ENCODE measurements around the gene CZIB.
"Not testable (repeated sequence)": the region's sequence is repeated elsewhere in the genome, so short reads cannot be mapped to it uniquely, and the experiment has no call there.

CZIB gene

GRCh38 chr1:53238197-53239155 is 18.0 kb upstream of the CZIB start, which contains the start of gene MAGOH:
Gene MAGOH (minus strand): TSS chr1:53238518. CDS start chr1:53238448, 70 bp downstream.
- peak; percentile 80 to 91 for DNase-seq (ENCODE audit: low read depth in 2 of 2)

- DNase-seq (ENCODE audit: low read depth in 2 of 2), result no peak
These were observed 17.2 kb upstream of the CZIB start for GRCh38 chr1:53237638-53238037.

- DNase-seq (ENCODE audit: low read depth in 2 of 2), result no peak
These were observed 490 bp upstream of the CZIB start for GRCh38 chr1:53220962-53221286.

GRCh38 chr1:53219711-53220110 is 723 bp downstream of the CZIB start:
- no peak for DNase-seq (ENCODE audit: low read depth in 2 of 2)

GRCh38 chr1:53218201-53218600 is 2.2 kb downstream of the CZIB start:
- DNase-seq (ENCODE audit: low read depth in 2 of 2), result no peak

GRCh38 chr1:53214376-53214940 is 6.0 kb downstream of the CZIB start:
- DNase-seq (ENCODE audit: low read depth in 2 of 2), result no peak

GRCh38 chr1:53210954-53211353 is 9.5 kb downstream of the CZIB start:
- no peak for DNase-seq (ENCODE audit: low read depth in 2 of 2)

GRCh38 chr1:53210352-53210751 is 10.1 kb downstream of the CZIB start:
- no peak for DNase-seq (ENCODE audit: low read depth in 2 of 2)

- DNase-seq (ENCODE audit: low read depth in 2 of 2), result no peak
These were observed 12.7 kb downstream of the CZIB start for GRCh38 chr1:53207726-53208125.

- no peak for DNase-seq (ENCODE audit: low read depth in 2 of 2)
These were observed 13.6 kb downstream of the CZIB start for GRCh38 chr1:53206735-53207379.

- not testable (repeated sequence) for DNase-seq (ENCODE audit: low read depth in 2 of 2)
These were observed 14.2 kb downstream of the CZIB start for GRCh38 chr1:53206083-53206685.

GRCh38 chr1:53205496-53205895 is 14.9 kb downstream of the CZIB start:
- DNase-seq (ENCODE audit: low read depth in 2 of 2), result not testable (repeated sequence)

GRCh38 chr1:53203466-53203865 is 17.0 kb downstream of the CZIB start:
- no peak for DNase-seq (ENCODE audit: low read depth in 2 of 2)

GRCh38 chr1:53198241-53198651 is 22.2 kb downstream of the CZIB start:
- DNase-seq (ENCODE audit: low read depth in 2 of 2), result no peak

GRCh38 chr1:53197291-53198200 is 22.9 kb downstream of the CZIB start:
- no peak for DNase-seq (ENCODE audit: low read depth in 2 of 2)

GRCh38 chr1:53196485-53197290 is 23.7 kb downstream of the CZIB start, which contains the start of gene CPT2:
Gene CPT2 (plus strand): TSS chr1:53196824. CDS start chr1:53196944, 120 bp downstream.
- peak; percentile 73 to 84 for DNase-seq (ENCODE audit: low read depth in 2 of 2)

GRCh38 chr1:53196017-53196484 is 24.4 kb downstream of the CZIB start:
- no peak for DNase-seq (ENCODE audit: low read depth in 2 of 2)

GRCh38 chr1:53195246-53196016 is 25.0 kb downstream of the CZIB start:
- no peak for DNase-seq (ENCODE audit: low read depth in 2 of 2)

GRCh38 chr1:53190210-53190611 is 30.2 kb downstream of the CZIB start:
- no peak for DNase-seq (ENCODE audit: low read depth in 2 of 2)
